NCI-H2029 treated with DMSO at 0.1 percent for 48 hours (cell line): ENCODE data around the gene RNF146.
"Not testable (repeated sequence)": the region's sequence is repeated elsewhere in the genome, so short reads cannot be mapped to it uniquely, and the experiment has no call there.

Source experiments
- DNase-seq: peaks from one replicate; lab custom pipeline; 2025; lab: John Stamatoyannopoulos, UW

RNF146 gene, protein sequence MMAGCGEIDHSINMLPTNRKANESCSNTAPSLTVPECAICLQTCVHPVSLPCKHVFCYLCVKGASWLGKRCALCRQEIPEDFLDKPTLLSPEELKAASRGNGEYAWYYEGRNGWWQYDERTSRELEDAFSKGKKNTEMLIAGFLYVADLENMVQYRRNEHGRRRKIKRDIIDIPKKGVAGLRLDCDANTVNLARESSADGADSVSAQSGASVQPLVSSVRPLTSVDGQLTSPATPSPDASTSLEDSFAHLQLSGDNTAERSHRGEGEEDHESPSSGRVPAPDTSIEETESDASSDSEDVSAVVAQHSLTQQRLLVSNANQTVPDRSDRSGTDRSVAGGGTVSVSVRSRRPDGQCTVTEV

DNA sequence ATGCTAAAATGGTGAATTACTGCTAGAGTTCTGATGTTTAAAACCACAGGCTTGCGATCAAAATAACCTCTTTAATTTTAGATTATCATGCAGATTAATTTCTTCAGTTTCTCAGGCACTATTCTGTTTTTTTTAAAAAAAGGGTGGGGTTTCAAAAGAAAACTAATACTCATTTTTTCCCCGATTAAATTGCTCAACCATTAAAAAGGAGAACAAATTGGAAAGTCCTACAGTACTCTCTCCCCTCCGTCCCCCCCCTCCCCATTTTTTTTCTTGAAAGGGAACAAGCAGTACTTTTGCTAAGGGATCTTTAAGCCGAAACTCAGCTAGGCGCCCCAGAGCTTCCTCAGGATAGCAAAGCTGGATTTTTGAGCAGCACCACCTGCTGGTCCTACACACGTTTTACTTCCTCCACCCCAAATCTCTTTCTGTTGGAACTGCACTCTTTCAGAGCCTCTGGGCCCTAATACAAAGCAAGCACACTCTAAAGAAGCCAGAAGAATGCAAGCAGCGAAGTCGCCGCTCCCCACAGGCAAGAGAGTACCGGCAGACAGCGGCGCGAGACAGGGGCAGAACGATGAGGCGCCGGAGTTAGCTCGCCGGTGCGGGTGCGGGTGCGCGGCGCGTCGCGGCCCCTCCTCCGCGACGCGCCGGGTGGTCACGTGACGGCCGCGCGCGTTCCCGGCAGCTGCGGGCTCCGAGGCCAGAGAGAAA, at the start of gene RNF146:
TSS of gene RNF146 (plus strand) at position 687 of the 714 bp plus-strand sequence. CDS start 13,475 bp downstream, outside the sequence.
- DNase-seq = peak; percentile 85

DNA sequence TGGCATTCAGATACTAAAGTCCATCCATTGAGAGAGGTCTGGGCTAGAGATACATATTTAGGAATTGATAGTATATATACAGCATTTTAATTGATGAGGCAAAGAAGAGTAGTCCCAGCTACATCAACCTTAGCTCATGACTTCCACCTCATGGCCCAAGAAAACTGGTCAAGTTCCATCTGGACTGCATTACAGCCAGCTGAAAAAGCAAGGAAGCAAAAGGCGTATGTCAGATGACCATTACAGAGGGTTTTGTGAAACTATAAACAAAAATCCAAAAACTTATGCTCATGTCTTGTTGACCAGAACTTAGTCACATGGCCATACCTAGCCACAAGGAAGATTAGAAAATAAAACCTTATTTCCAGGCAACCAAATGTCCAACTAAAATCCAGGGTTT, 46.8 kb upstream of the RNF146 start:
- no peak for DNase-seq

DNA sequence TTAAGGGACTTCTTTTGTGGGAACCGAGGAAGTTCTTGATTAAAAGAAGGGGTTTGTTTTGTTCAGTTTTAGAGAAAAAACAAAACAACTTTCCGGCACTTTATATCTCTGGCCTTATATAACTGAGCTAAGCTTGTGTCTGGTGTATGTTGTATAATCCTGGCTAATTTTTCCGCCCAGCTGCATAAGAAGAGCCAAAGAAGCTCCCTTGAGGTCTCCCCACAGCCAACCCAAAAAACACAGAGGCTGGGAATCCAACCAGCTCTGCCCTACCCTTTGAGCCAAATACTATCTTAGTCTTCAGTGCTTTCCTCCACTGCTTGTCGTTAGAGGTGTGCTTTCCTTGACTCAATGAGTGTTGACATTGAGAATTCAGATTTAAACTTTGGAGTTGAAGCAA, 45.5 kb upstream of the RNF146 start:
- DNase-seq = no peak

DNA sequence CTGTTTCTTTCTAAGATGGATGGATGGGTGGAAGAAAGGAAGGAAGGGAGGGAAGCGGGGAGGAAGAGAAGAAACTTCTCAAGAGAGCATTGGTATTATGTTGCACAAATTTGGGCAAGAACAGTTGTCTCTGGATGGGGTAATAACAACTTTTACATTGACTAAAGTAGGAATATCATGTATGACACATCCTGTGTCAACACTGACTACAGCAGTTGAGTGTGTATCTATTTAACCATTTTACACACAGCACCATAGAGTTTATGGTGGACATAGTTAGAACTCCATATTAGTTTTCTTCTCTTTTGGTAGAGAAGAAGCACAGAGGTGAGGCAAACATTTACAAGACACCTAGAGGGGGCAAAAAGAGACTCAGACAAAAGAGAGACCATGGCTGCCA, 44.2 kb upstream of the RNF146 start:
- DNase-seq = no peak

DNA sequence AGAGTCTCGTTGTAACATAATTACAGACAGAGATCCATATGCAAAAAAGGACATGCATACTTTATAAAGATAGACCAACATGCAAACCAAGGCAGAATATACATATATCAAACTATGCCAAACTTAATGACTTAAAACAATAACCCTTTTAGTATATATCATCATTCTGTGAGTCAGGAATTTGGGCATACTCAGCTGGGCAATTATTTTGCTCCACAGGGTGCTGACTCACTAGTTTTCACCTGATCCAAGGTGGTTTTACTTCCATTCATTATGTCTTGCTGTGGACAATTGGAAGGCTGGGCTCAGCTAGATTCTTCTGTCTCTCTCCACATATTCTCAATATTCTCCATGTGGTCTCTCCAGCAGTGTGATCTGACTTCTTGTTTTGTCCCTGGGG, 41.2 kb upstream of the RNF146 start:
- no peak for DNase-seq

DNA sequence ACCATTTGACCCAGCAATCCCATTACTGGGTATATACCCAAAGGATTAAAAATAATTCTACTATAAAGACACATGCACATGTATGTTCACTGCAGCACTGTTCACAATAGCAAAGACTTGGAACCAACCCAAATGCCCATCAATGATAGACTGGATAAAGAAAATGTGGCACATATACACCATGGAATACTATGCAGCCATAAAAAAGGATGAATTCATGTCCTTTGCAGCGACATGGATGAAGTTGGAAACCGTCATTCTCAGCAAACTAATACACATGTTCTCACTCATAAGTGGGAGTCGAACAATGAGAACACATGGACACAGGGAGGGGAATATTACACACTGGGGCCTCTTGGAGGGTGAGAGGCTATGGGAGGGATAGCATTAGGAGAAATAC, 32.8 kb upstream of the RNF146 start:
- not testable (repeated sequence) for DNase-seq

DNA sequence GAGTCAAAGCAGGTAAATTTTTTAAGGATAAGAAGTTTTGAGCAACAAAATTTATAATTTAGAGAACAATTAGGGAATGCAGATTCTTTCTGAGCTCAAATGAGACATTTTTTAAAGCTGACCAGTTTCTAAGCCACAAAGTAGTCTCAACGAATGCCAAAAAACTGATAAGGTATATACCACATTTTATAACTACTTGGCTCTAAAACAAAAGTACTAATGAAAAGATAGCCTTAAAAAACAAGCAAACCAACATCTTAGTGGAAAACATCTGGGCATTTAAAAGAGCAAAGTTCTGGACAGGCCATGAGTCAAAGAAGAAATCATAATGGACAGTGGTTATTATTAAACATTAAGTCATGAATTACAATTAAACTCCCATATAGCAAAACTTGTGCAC, 23.2 kb upstream of the RNF146 start:
- no peak for DNase-seq

DNA sequence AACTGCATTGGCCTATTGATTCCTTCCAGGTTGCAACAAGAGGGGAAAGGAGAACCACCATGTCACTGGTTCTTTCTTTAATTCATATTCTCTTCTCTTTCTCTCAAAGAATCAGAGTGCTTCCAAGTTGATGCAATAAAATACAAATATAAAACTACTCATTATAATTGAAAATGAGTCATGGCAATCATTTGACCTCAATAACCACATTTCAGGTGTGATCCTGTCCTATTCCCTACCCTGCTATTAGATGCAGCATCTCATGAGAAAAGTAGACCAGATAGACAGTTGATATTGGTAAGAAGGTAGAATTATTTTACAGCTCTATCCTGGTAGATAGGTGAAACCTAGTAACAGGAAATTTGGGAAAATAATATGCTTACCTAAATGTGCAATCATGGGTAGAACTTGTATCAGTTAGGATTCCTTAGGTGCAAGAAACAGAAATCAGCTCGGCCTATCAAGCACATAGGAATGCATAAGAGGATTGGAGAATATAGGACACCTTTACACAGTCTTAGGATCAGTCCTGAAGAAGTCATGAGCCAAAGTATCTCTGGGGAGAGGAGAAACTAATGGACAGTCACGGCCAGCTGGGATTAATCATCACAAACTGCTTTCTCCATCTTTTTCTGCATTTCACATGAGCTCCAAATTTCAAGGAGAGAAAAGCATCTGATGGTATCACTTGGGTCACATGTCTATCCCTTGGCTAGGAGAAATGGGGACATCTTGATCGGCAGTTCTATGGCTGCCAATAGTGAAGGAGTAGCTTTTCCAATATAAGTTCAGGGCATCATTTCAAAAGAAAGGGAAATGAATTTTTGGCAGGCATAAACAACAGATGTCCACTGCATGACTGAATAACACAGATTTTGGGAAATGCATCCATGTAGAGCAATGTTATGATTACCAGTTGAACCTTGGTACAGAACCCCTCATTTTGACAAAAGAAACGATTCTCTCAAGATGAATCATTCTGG, 19.3 kb upstream of the RNF146 start:
- DNase-seq = no peak

DNA sequence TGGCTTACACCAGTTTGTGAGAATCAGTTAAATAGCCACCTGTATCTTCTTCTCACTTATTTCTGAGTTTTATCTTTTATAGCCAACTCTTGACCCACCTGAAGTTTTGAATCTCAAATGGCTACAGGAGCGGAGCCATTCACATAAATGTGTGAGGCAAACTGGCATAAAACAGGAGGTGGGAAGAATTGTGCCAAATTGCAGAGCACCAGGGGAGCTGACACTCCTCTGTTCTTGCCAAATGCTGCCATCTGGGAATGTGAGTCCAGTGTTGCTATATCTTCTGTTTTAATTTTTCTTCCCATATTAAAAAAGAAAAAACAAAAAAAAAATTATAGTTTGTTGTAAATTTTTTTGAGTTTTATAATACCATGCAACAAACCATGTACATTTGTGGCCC, 17.0 kb upstream of the RNF146 start:
- DNase-seq = no peak

DNA sequence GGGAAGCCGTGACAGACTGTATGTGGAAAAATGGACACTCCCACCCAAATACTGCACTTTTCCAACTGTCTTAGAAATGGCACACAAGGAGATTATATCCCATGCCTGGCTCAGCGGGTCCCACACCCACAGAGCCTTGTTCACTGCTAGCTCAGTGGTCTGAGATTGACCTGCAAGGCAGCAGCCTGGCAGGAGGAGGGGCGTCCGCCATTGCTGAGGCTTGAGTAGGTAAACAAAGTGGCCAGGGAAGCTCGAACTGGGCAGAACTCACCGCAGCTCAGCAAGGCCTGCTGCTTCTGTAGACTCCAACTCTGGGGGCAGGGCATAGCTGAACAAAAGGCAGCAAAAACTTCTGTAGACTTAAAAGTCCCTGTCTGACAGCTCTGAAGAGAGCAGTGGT, 11.4 kb upstream of the RNF146 start:
- no peak for DNase-seq

DNA sequence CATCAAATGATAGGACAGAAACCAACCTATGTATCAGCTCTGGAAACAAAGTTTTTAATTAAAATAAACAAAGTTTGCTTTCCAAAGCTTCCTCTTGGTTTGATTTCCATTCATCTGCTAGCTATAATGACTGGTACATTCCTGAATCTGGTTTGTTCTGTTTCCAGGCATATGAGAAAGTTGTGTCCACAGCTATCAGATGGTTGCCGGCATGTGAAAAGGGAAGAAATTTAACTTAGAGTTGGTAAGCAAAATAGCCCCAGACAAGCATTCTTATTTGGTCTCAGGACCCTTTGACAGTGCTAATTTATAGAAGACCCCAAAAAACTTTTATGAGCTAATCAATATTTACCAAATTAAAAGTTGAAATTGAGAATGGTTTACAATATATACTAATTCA, 3.8 kb upstream of the RNF146 start:
- DNase-seq = no peak

DNA sequence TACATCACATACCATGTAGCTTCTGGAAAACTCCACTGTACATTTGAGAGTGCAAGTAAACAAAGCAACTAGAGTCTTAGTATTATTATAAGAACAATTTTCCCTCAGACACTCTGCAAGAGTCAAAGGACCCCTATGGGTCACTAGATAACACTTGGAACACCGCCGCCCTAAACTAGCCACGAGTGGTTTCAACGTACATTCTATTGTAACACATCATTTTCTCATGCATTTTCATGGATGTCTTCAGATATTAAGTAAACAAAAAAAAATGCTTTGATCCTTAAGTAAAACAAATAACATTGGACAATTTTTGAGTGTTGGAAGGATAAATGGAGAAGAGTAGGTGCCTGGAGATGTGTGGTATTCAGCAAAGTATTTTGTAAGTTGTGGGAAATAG, 3.2 kb upstream of the RNF146 start:
- no peak for DNase-seq

DNA sequence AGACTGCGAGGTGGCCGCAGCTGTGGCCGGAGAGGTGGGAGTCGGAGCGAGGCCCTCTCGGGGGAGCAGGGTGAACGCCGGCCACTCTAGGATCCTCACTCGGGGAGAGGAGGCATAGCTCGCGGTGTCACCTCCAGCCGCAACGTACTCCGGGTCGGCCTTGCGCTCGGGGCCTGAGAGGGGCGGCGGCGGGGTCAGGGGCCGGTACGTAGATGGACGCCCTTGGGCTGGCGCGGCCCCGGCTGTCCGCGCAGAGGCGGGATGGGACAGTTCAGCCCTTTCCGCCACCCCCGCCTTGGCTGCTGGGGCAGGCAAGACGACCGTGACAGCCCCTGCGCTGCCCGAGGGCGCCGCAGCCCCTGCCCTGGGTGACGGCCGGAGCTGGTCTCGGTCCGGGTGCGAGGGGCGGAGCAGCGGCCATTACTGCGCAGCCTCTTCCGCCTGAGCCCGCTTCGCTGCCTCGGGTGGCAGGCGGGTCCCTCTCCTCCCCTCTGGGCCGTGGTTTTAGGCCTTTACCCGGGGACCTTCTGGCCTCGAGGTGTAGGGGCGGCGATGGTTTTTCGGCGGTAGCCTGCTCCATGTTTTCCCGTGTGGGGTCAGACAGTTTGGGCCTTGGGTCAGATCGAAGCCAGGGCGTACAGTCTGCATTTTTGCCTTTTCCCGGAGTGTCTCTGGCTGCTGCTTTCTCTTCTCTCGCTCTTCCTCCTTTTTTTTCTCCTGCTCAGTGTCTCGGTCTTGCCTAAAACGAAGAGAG, 405 bp downstream of the RNF146 start:
- peak; percentile 71 for DNase-seq

DNA sequence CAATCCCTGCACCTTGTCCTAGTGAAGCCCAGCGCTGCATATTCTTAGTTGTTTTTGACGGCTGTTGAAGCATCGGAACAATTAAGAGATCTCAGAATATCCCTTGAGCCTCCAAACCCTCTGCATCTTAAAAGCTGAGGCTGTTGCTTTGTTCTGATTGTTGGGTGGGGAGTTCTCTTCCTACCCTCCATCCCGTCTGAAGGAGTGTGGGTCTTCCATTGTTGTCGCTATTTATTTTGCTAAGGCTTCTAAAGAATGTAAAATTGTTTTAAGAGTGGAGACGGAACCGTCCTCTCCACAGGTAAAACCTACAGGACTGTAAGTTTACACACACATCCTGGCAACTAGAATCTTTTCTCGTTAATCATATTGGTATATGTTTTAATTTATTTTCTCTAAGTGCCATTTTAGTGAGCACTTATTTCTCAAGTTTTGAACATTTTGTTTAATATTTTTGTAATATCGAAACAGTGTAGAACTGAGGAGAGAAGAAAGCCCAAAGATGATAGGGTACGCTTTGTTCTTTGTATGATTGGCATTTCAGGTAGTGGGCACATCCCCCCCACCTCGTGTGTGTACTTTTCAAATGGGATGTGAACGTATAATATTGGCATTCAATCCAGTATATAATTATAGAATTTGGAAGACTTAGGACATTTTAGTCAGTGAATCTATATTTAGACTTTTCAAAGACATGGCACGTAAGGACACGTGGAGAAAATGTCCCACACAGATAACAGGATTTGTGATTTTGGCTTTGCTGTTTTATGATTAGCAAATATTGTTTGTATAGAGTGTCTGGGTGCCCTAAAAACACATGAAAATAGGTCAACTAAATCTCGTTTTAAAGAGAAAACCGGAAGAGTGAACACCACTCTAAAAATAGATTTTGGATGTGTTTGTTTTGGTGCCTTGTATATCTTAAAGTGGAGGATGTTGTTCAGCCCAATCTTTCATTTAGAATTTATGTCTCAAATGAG, 1.3 kb downstream of the RNF146 start:
- no peak for DNase-seq

DNA sequence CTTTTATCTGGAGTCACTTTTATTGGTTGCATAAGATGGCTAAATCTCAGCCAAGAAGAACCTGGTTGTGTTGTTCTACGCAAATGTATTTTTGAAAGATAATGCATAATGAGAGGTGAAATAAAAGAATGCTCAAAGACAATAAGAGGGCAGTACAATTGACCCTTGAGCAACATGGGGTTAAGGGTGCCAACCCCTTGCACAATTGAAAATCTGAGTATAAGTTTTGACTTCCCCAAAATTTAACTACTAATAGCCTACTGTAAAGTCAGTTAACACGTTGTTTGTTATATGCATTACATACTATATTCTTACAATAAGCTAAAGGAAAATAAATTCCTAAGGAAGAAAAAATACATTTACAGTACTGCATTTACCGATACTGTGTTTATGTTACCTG, 5.9 kb downstream of the RNF146 start:
- DNase-seq = no peak

DNA sequence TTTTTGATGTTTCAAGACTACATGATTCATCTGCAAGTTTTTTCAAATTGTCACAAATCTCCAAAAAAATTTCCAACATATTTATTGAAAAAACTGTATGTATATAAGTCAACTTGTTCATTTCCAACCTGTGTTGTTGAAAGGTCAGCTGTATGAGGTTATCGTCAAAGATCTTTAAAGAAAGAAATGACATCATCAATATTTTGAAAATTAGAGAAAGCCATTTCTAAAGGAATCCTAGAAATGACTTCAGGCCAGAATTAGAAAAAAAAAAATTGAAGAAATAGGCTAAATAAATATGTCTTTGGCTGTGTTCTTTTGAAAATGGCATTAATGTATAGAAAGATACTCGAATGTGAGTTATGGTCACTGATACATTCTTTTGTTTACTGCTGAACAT, 6.8 kb downstream of the RNF146 start:
- DNase-seq = no peak

DNA sequence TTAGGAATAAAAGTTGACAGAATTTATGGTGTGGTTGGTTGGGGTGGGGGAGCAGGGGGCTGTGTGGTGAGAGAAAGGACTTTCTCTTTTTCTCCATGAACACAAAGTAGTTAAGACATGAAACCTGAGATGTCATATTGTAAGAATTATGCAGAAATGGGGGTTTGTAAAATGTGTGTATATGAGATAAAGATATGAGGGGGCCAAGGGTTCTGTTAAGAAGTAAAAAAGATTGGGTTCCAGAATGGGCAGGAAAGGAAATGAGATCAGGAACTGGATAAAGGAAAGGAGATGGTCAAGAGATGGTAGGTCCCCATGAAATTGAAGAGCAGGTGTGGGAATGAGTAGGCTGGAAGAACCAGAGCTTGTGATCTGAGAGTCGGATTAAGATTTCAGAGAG, 9.7 kb downstream of the RNF146 start:
- no peak for DNase-seq

DNA sequence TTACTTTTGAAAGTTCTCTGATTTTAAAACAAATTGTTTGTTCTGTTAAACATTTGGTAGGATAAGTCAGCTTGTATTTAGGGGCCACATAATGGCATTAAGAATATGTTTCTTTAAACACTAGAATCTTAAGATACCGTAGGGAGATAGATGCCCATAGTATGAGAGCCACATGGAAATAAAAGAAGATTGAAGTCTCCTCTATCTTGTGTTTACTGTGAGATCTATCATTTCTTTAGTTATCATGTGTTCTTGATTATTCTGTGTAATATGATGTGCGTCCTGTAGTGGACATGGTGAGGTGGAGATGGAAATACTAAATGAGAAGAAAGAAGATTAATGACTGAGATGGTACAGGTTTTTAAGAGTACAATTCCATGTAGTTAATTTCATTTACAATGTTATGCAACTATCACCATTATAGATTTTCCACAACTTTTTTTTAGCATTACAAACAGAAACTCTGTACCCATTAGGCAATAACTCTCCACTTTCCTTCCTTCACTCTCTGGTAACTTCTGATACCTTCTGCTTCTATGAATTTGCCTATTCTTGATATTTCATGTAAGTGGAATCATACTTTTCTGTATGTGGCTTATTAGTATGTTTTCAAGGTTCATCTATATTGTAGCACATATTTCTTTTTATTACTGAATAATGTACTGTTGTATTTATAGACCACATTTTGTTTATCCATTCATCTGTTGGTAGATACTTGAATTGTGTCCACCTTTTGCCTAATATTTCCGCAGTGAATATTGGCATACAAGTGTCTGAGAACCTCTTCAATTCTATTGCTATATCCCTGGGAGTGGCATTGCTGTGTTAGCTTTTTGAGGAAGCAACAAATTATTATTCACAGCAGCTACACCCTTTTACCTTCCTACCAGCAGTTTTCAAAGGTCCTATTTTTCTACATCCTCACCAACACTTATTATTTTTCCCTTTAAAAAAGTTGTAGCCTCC, 11.5 kb downstream of the RNF146 start:
- DNase-seq = no peak

DNA sequence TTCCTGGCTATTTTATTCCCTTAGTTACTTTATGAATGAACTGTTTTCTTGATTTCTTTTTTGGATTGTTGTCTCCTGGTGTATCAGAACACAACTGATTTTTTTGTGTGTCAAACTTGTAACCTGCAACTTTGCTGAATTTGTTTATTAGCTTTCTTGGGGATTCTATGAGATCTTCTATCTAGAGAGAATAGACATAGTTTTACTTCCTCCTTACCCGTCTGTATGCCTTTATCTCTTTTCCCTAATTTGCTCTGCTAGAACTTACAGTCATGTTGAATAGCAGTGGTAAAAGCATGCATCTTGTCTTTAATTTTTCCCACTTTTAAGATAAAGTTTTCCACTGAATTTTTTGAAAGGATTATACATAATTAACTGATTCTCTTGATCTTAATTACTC, 13.2 kb downstream of the RNF146 start:
- no peak for DNase-seq
